Keratinocyte (primary cell): ENCODE data around the gene TMEM18. TPM values are rescaled to one million over a fixed set of nuclear protein-coding genes. Genes with fewer than 3 reads are reported as not detected.

Experiments
- DNase-seq: peaks from one replicate; pipeline ENCODE4 v3.0.0-alpha.2; 2011; ENCODE audit warnings: low read depth, missing footprints, low spot score
- FAIRE-seq: peaks from 2 replicates; lab custom pipeline; 2011; peaks lifted over from hg19 to GRCh38; lab: Jason Lieb, UNC
- H2AFZ ChIP-seq: 2 replicates; pipeline ENCODE4 v1.6.0; 2012; ENCODE audit warnings: low read length, control low read depth, inconsistent platforms; ENCODE audit not compliant: control insufficient read depth
- H3K27ac ChIP-seq: 2 replicates; pipeline ENCODE4 v1.5.1; 2011; ENCODE audit warnings: low read length; ENCODE audit not compliant: control insufficient read depth, insufficient read depth
- H3K27me3 ChIP-seq: 3 replicates; pipeline ENCODE4 v1.6.0; 2011; ENCODE audit warnings: low read length; ENCODE audit not compliant: control insufficient read depth, insufficient read depth; ENCODE audit errors: extremely low read depth
- H3K36me3 ChIP-seq, 2 experiments: 2 replicates in 1 of 2; 3 replicates in 1 of 2; pipeline ENCODE4 v1.5.1; 2011; ENCODE audit warnings: low read length in 2 of 2, mild to moderate bottlenecking in 1 of 2; ENCODE audit not compliant: control insufficient read depth in 2 of 2, insufficient read depth in 2 of 2; ENCODE audit errors: extremely low read depth in 1 of 2
- H3K4me1 ChIP-seq: 3 replicates; pipeline ENCODE4 v1.5.1; 2011; ENCODE audit warnings: low read length; ENCODE audit not compliant: control insufficient read depth, insufficient read depth; ENCODE audit errors: extremely low read depth
- H3K4me2 ChIP-seq: 3 replicates; pipeline ENCODE4 v1.6.0; 2011; ENCODE audit warnings: low read depth, low read length; ENCODE audit not compliant: control insufficient read depth, insufficient read depth; ENCODE audit errors: extremely low read depth
- H3K4me3 ChIP-seq, 3 experiments: fragments of 200-600 bp in 1 of 3; sonication (generic) in 1 of 3; 2 replicates in 2 of 3; 3 replicates in 1 of 3; pipeline ENCODE4 v1.5.1; 2011 to 2016; ENCODE audit warnings: low read length in 3 of 3, mild to moderate bottlenecking in 3 of 3, control low read depth in 2 of 3, inconsistent platforms in 1 of 3, low read depth in 1 of 3, mixed read lengths in 1 of 3, mixed run types in 1 of 3, moderate library complexity in 1 of 3; ENCODE audit not compliant: control insufficient read depth in 2 of 3, insufficient read depth in 2 of 3; ENCODE audit errors: extremely low read depth in 1 of 3
- H3K79me2 ChIP-seq: 2 replicates; pipeline ENCODE4 v1.6.0; 2012; ENCODE audit warnings: low read length; ENCODE audit not compliant: control insufficient read depth, insufficient read depth
- H3K9ac ChIP-seq: 3 replicates; pipeline ENCODE4 v1.6.0; 2011; ENCODE audit warnings: low read length; ENCODE audit not compliant: control insufficient read depth, insufficient read depth; ENCODE audit errors: extremely low read depth
- H3K9me1 ChIP-seq: 3 replicates; pipeline ENCODE4 v1.6.0; 2011; ENCODE audit warnings: low read length; ENCODE audit not compliant: control insufficient read depth, insufficient read depth; ENCODE audit errors: extremely low read depth
- H3K9me3 ChIP-seq: 2 replicates; pipeline ENCODE4 v1.5.1; 2012; ENCODE audit warnings: low read depth, low read length; ENCODE audit not compliant: control insufficient read depth
- H4K20me1 ChIP-seq: 3 replicates; pipeline ENCODE4 v1.6.0; 2011; ENCODE audit warnings: low read length; ENCODE audit not compliant: control insufficient read depth, insufficient read depth; ENCODE audit errors: extremely low read depth
- EZH2 ChIP-seq: IDR thresholded peaks from one replicate; pipeline ENCODE4 v1.6.1; 2012; ENCODE audit warnings: inconsistent platforms, mild to moderate bottlenecking, low read length, moderate library complexity
- dilution Hi-C: fragments of 300-500 bp; cut with MboI; formaldehyde crosslinking; loops from one replicate; pipeline ENCODE4 v1.7.0; 2020; ENCODE audit warnings: low sequenced_read_pairs; ENCODE audit not compliant: extremely low pct_ligation_motif_present
- polyA plus RNA-seq, 5 experiments: library from polyadenylated mRNA; depleted of rRNA in 3 of 5; stranded (reverse) in 3 of 5; stranded (forward) in 1 of 5; unstranded in 1 of 5; fragments of >200 nt; gene quantifications; 1 replicate in 1 of 5; 2 replicates in 3 of 5; 3 replicates in 1 of 5; pipeline versions ENCODE4 v1.2.1 to v1.2.3, GENCODE V29; 2011 to 2012; ENCODE audit warnings: missing spikeins in 2 of 5, low read depth in 1 of 5, low replicate concordance in 1 of 5
- TF ChIP-seq, protein P1 (sequence below), 3 experiments: IDR thresholded peaks in 1 of 3; conservative IDR thresholded peaks in 1 of 3; optimal IDR thresholded peaks in 1 of 3; 2 replicates in 2 of 3; 3 replicates in 1 of 3; pipeline versions ENCODE3 to v1.5.1; 2011; ENCODE audit warnings: low read length in 3 of 3, mild to moderate bottlenecking in 3 of 3, moderate library complexity in 2 of 3, control low read depth in 1 of 3, inconsistent platforms in 1 of 3; ENCODE audit not compliant: insufficient read depth in 2 of 3; ENCODE audit errors: extremely low read depth in 1 of 3

The TMEM18 gene
- polyA plus RNA-seq, 1 donor (not counting 4 experiments of a cell fraction or from before 2014, with no cell fraction given): 27.7 TPM

DNA sequence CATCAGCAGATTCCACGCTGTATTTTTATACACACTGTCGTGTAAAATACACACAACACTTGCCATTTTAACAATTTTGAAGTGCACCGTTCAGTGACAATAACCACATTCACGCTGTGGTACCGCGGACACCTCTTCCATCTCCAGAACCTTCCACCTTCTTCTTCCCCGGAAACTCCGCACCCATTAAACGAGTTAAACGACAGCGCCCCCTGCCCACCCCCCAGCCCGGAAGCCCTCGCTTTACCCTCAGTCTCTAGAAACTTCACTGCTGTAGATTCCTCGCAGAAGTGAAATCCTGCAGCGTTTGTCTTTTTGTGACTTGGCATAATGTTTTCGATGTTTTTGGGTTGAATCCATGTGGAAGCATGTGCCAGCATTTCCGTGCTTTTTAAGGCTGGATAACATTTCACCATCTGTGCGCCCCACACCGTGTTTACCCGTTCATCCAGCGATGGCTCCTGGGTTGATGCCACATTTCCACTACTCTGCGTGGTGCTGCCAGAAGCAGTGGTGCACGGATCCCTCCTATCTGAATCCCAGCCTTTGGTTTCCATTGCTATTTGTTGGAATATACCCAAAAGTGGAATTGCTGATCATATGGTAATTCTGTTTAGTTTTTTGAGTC is 32.0 kb upstream of the TMEM18 start:
- TF ChIP-seq, protein P1, sequence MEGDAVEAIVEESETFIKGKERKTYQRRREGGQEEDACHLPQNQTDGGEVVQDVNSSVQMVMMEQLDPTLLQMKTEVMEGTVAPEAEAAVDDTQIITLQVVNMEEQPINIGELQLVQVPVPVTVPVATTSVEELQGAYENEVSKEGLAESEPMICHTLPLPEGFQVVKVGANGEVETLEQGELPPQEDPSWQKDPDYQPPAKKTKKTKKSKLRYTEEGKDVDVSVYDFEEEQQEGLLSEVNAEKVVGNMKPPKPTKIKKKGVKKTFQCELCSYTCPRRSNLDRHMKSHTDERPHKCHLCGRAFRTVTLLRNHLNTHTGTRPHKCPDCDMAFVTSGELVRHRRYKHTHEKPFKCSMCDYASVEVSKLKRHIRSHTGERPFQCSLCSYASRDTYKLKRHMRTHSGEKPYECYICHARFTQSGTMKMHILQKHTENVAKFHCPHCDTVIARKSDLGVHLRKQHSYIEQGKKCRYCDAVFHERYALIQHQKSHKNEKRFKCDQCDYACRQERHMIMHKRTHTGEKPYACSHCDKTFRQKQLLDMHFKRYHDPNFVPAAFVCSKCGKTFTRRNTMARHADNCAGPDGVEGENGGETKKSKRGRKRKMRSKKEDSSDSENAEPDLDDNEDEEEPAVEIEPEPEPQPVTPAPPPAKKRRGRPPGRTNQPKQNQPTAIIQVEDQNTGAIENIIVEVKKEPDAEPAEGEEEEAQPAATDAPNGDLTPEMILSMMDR (optimal IDR thresholded peaks at IDR 0.05 in 1 of 3, IDR thresholded peaks at IDR 0.05 in 1 of 3, conservative IDR thresholded peaks at IDR 0.05 in 1 of 3; ENCODE audit: extremely low read depth in 1 of 3, insufficient read depth in 2 of 3, low read length in 3 of 3): no peak
- no peak for TF ChIP-seq EZH2
- no peak for DNase-seq
- no peak overlapping the region for H3K4me2 ChIP-seq
- H3K4me3 ChIP-seq: no peak overlapping the region
- no peaks in the 10 kb centered on the region for H3K9me3 ChIP-seq
- no peak overlapping the region for H3K9ac ChIP-seq
- H3K27ac ChIP-seq: no peak overlapping the region
- no peaks in the 10 kb centered on the region for H4K20me1 ChIP-seq
- dilution Hi-C loops: no loop called here
- H2AFZ ChIP-seq: no peak overlapping the region
- no peaks in the 10 kb centered on the region for H3K36me3 ChIP-seq
- H3K9me1 ChIP-seq: no peaks in the 10 kb centered on the region
- no peaks in the 10 kb centered on the region for H3K4me1 ChIP-seq
- H3K27me3 ChIP-seq: no peaks in the 10 kb centered on the region
- no peaks in the 10 kb centered on the region for H3K79me2 ChIP-seq
- FAIRE-seq: no peak

DNA sequence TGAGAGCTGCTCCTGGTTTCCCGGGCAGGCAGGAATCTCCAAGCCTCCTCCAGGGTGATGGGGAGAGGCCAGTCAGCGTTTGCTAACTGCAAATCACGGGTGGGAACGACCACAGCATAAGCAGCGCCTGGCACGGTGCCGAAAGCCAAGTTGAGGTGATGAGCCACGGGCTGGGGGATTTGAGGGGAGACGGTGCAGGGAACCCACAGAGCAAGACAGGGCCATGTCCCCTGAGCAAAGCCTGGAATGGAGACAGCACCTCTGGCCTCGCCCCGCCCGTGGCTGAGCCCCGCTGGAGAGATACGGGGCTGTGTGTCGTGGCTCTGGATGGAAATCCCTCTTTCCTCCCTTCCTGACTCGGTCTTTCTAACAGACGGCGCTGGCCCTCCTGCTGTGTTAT is 31.5 kb upstream of the TMEM18 start:
- H3K9me1 ChIP-seq: no peaks in the 10 kb centered on the region
- H3K4me2 ChIP-seq: no peak overlapping the region
- no peaks in the 10 kb centered on the region for H3K79me2 ChIP-seq
- H3K4me3 ChIP-seq: no peak overlapping the region
- no peaks in the 10 kb centered on the region for H4K20me1 ChIP-seq
- no peak for TF ChIP-seq EZH2
- TF ChIP-seq, protein P1 (optimal IDR thresholded peaks at IDR 0.05 in 1 of 3, IDR thresholded peaks at IDR 0.05 in 1 of 3, conservative IDR thresholded peaks at IDR 0.05 in 1 of 3; ENCODE audit: extremely low read depth in 1 of 3, insufficient read depth in 2 of 3, low read length in 3 of 3): no peak
- H3K4me1 ChIP-seq: no peaks in the 10 kb centered on the region
- no peak overlapping the region for H3K9ac ChIP-seq
- DNase-seq (no peak), FAIRE-seq (no peak)
- no peaks in the 10 kb centered on the region for H3K36me3 ChIP-seq
- H3K9me3 ChIP-seq: no peaks in the 10 kb centered on the region
- H3K27ac ChIP-seq: no peak overlapping the region
- no peaks in the 10 kb centered on the region for H3K27me3 ChIP-seq
- no peak overlapping the region for H2AFZ ChIP-seq
- dilution Hi-C loops: no loop called here
